Activated T-cell treated with anti-CD3 and anti-CD28 coated beads for 24 hours (primary cell): Measurements from ENCODE around the gene PANX2.
"Not testable (repeated sequence)": the region's sequence is repeated elsewhere in the genome, so short reads cannot be mapped to it uniquely, and the experiment has no call there.

Source experiments
- DNase-seq: peaks from one replicate; pipeline ENCODE4 v3.0.0-alpha.2; 2020; ENCODE audit warnings: low read depth

PANX2 gene

GRCh38 chr22:50170453-50171318 lies at the start of gene PANX2:
Gene PANX2, plus strand, starts transcription at chr22:50170731. Its CDS starts 0 bp downstream, at chr22:50170731.
- no peak for DNase-seq

GRCh38 chr22:50121202-50121740 lies 49.3 kb upstream of the PANX2 start:
- DNase-seq: no peak

- DNase-seq: no peak
These were observed 47.4 kb upstream of the PANX2 start for GRCh38 chr22:50123119-50123518.

GRCh38 chr22:50125029-50125428 lies 45.5 kb upstream of the PANX2 start:
- no peak for DNase-seq

GRCh38 chr22:50129121-50129736 lies 41.3 kb upstream of the PANX2 start:
- no peak for DNase-seq

GRCh38 chr22:50131894-50132293 lies 38.6 kb upstream of the PANX2 start:
- DNase-seq: no peak

GRCh38 chr22:50134481-50134880 lies 36.0 kb upstream of the PANX2 start:
- no peak for DNase-seq

GRCh38 chr22:50136581-50137015 lies 33.9 kb upstream of the PANX2 start:
- DNase-seq: no peak

GRCh38 chr22:50137277-50137676 lies 33.3 kb upstream of the PANX2 start:
- DNase-seq: not testable (repeated sequence)

GRCh38 chr22:50138041-50138440 lies 32.5 kb upstream of the PANX2 start:
- DNase-seq: no peak

- DNase-seq: no peak
These were observed 31.5 kb upstream of the PANX2 start for GRCh38 chr22:50138988-50139387.

- DNase-seq: no peak
These were observed 30.6 kb upstream of the PANX2 start for GRCh38 chr22:50139843-50140415.

- DNase-seq: no peak
These were observed 29.9 kb upstream of the PANX2 start for GRCh38 chr22:50140615-50141014.

- DNase-seq: no peak
These were observed 29.1 kb upstream of the PANX2 start for GRCh38 chr22:50141462-50141861.

- DNase-seq: no peak
These were observed 28.6 kb upstream of the PANX2 start for GRCh38 chr22:50141891-50142363.

- DNase-seq: no peak
These were observed 27.4 kb upstream of the PANX2 start for GRCh38 chr22:50143096-50143495.

- DNase-seq: no peak
These were observed 26.4 kb upstream of the PANX2 start for GRCh38 chr22:50144005-50144614.

- no peak for DNase-seq
These were observed 24.7 kb upstream of the PANX2 start for GRCh38 chr22:50145721-50146438.

- DNase-seq: no peak
These were observed 23.9 kb upstream of the PANX2 start for GRCh38 chr22:50146439-50147238.

- DNase-seq: not testable (repeated sequence)
These were observed 23.0 kb upstream of the PANX2 start for GRCh38 chr22:50147258-50148165.
